ENCODE data around the gene SLC15A5. TPM values are rescaled to one million over a fixed set of nuclear protein-coding genes. Genes with fewer than 3 reads are reported as not detected.
A peak's percentile ranks its signal among the peaks of the same experiment; 100 is the strongest.

SLC15A5 gene
- total RNA-seq, 1 donor from 2014 or later, result not detected

DNA sequence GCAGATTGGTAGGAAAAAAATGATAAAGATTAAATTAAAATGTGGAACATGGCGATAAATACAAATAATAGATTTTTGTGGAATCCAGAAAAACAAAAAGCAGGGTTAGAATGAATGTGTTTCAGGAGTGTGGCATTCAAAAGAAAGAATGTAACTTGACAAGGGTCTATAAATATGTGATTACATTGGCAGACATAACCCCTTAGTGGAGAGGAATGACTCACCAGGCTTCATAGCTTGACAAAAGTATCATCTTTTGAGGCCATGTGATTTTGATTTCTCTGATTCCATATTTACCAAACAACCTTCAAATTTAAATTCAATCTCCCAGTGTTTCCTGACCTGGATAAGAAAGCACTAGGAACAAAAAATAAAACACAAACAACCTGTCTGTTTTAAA is 45.5 kb upstream of the SLC15A5 start:
- Mint-ChIP-seq H3K27me3 (ENCODE audit: unreplicated experiment) (no peaks in the 10 kb centered on the region), H3K27ac (ENCODE audit: unreplicated experiment) (no peak overlapping the region), H3K9me3 (ENCODE audit: unreplicated experiment) (peaks cover 6% of the 10 kb centered on the region), H3K36me3 (ENCODE audit: unreplicated experiment) (no peaks in the 10 kb centered on the region), H3K4me3 (ENCODE audit: unreplicated experiment) (no peak overlapping the region), H3K4me1 (ENCODE audit: unreplicated experiment) (peaks cover 5% of the 10 kb centered on the region)
- TF ChIP-seq, protein P1, sequence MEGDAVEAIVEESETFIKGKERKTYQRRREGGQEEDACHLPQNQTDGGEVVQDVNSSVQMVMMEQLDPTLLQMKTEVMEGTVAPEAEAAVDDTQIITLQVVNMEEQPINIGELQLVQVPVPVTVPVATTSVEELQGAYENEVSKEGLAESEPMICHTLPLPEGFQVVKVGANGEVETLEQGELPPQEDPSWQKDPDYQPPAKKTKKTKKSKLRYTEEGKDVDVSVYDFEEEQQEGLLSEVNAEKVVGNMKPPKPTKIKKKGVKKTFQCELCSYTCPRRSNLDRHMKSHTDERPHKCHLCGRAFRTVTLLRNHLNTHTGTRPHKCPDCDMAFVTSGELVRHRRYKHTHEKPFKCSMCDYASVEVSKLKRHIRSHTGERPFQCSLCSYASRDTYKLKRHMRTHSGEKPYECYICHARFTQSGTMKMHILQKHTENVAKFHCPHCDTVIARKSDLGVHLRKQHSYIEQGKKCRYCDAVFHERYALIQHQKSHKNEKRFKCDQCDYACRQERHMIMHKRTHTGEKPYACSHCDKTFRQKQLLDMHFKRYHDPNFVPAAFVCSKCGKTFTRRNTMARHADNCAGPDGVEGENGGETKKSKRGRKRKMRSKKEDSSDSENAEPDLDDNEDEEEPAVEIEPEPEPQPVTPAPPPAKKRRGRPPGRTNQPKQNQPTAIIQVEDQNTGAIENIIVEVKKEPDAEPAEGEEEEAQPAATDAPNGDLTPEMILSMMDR (IDR thresholded peaks at IDR 0.05), result no peak
- no peak for DNase-seq (ENCODE audit: extremely low spot score, unreplicated experiment)

- TF ChIP-seq, protein P1 (IDR thresholded peaks at IDR 0.05), result no peak
- no peak for DNase-seq (ENCODE audit: extremely low spot score, unreplicated experiment)
- H3K4me1 Mint-ChIP-seq (ENCODE audit: unreplicated experiment), result peaks cover 2% of the 10 kb centered on the region
- no peaks in the 10 kb centered on the region for H3K27me3 Mint-ChIP-seq (ENCODE audit: unreplicated experiment)
- H3K9me3 Mint-ChIP-seq (ENCODE audit: unreplicated experiment), result peaks cover 17% of the 10 kb centered on the region
- no peak overlapping the region for H3K27ac Mint-ChIP-seq (ENCODE audit: unreplicated experiment)
- H3K36me3 Mint-ChIP-seq (ENCODE audit: unreplicated experiment), result no peaks in the 10 kb centered on the region
- H3K4me3 Mint-ChIP-seq (ENCODE audit: unreplicated experiment), result no peak overlapping the region
Observed at GRCh38 chr12:16310934-16311333, 33.4 kb upstream of the SLC15A5 start.

- Mint-ChIP-seq H3K27me3 (ENCODE audit: unreplicated experiment) (no peaks in the 10 kb centered on the region), H3K36me3 (ENCODE audit: unreplicated experiment) (no peaks in the 10 kb centered on the region), H3K9me3 (ENCODE audit: unreplicated experiment) (peaks cover 17% of the 10 kb centered on the region), H3K27ac (ENCODE audit: unreplicated experiment) (peak overlapping the region; percentile 8), H3K4me1 (ENCODE audit: unreplicated experiment) (peaks cover 2% of the 10 kb centered on the region), H3K4me3 (ENCODE audit: unreplicated experiment) (no peak overlapping the region)
- DNase-seq (ENCODE audit: extremely low spot score, unreplicated experiment), result no peak
- TF ChIP-seq, protein P1 (IDR thresholded peaks at IDR 0.05), result no peak
Observed at GRCh38 chr12:16307856-16308475, 30.5 kb upstream of the SLC15A5 start.

- H3K4me1 Mint-ChIP-seq (ENCODE audit: unreplicated experiment), result peaks cover 2% of the 10 kb centered on the region
- H3K27ac Mint-ChIP-seq (ENCODE audit: unreplicated experiment), result no peak overlapping the region
- no peak for DNase-seq (ENCODE audit: extremely low spot score, unreplicated experiment)
- H3K4me3 Mint-ChIP-seq (ENCODE audit: unreplicated experiment), result no peak overlapping the region
- H3K36me3 Mint-ChIP-seq (ENCODE audit: unreplicated experiment), result no peaks in the 10 kb centered on the region
- TF ChIP-seq, protein P1 (IDR thresholded peaks at IDR 0.05), result no peak
- H3K27me3 Mint-ChIP-seq (ENCODE audit: unreplicated experiment), result no peaks in the 10 kb centered on the region
- H3K9me3 Mint-ChIP-seq (ENCODE audit: unreplicated experiment), result peaks cover 4% of the 10 kb centered on the region
Observed at GRCh38 chr12:16303939-16304338, 26.5 kb upstream of the SLC15A5 start.

- H3K27ac Mint-ChIP-seq (ENCODE audit: unreplicated experiment), result no peak overlapping the region
- H3K4me1 Mint-ChIP-seq (ENCODE audit: unreplicated experiment), result no peaks in the 10 kb centered on the region
- H3K36me3 Mint-ChIP-seq (ENCODE audit: unreplicated experiment), result no peaks in the 10 kb centered on the region
- no peaks in the 10 kb centered on the region for H3K9me3 Mint-ChIP-seq (ENCODE audit: unreplicated experiment)
- DNase-seq (ENCODE audit: extremely low spot score, unreplicated experiment), result no peak
- no peak overlapping the region for H3K4me3 Mint-ChIP-seq (ENCODE audit: unreplicated experiment)
- no peaks in the 10 kb centered on the region for H3K27me3 Mint-ChIP-seq (ENCODE audit: unreplicated experiment)
- TF ChIP-seq, protein P1 (IDR thresholded peaks at IDR 0.05), result no peak
Observed at GRCh38 chr12:16300736-16301135, 23.3 kb upstream of the SLC15A5 start.

Measured in osteocyte (in vitro differentiated cells).